Testis (tissue), 3 donors: ENCODE measurements around the gene CBX5. TPM values are rescaled to one million over a fixed set of nuclear protein-coding genes. Genes with fewer than 3 reads are reported as not detected.
"Not testable (repeated sequence)": the region's sequence is repeated elsewhere in the genome, so short reads cannot be mapped to it uniquely, and the experiment has no call there.

Experiments
- DNase-seq: peaks from one replicate; pipeline ENCODE4 v3.0.0-alpha.2; 2019
- H3K27ac ChIP-seq, 2 donors: fragments of 200-600 bp; sonication (generic); one replicate each; pipeline ENCODE4 v1.5.1; 2019
- H3K27me3 ChIP-seq: fragments of 200-600 bp; sonication (generic); one replicate; pipeline ENCODE4 v1.5.1; 2019
- H3K36me3 ChIP-seq: fragments of 200-600 bp; sonication (generic); one replicate; pipeline ENCODE4 v1.5.1; 2017; ENCODE audit warnings: low read depth; ENCODE audit errors: missing control alignments
- H3K4me1 ChIP-seq: fragments of 200-600 bp; sonication (generic); one replicate; pipeline ENCODE4 v1.5.1; 2019
- H3K4me3 ChIP-seq, 2 donors: fragments of 200-600 bp; sonication (generic); one replicate each; pipeline ENCODE4 v1.5.1; 2017 to 2019
- H3K9me3 ChIP-seq: fragments of 200-600 bp; sonication (generic); one replicate; pipeline ENCODE4 v1.5.1; 2017
- CTCF ChIP-seq, 3 experiments: fragments of 450-650 bp in 2 of 3; fragments of 200-600 bp in 1 of 3; sonication (generic) in 1 of 3; IDR thresholded peaks; one replicate each; pipeline ENCODE4 v1.5.1; 2016 to 2019; ENCODE audit warnings: antibody characterized with exemption in 3 of 3, mild to moderate bottlenecking in 2 of 3, moderate library complexity in 1 of 3
- POLR2A ChIP-seq: fragments of 450-650 bp; IDR thresholded peaks from one replicate; pipeline ENCODE4 v1.6.1; 2017; ENCODE audit warnings: antibody characterized with exemption, mild to moderate bottlenecking, moderate library complexity
- WGBS, 2 donors: methylation state at CpG; one replicate each; pipeline ENCODE4 v1.1.5; 2018; 5-methylcytosine and 5-hydroxymethylcytosine counted together
- intact Hi-C: fragments of 100-400 bp; cut with DNase I; formaldehyde crosslinking; loops from one replicate; pipeline ENCODE4 v1.15.1; 2023; ENCODE audit warnings: low total_unique reads
- polyA plus RNA-seq: library from polyadenylated mRNA; stranded (reverse); fragments of 350-450 nt; fragmentation: Illumina TruSeq; extraction: RNeasy Lipid Tissue Mini Kit (QIAGEN cat#74804); gene quantifications from one replicate; pipeline ENCODE4 v1.2.3, GENCODE V29; 2014; ENCODE audit warnings: low read depth, low replicate concordance; ENCODE audit not compliant: insufficient read depth
- total RNA-seq, 2 donors: library from RNA; depleted of rRNA; stranded (reverse); fragments of >200 nt; gene quantifications; one replicate each; pipeline ENCODE4 v1.2.3, GENCODE V29; 2016

CBX5 gene
- total and polyA plus RNA-seq, 3 donors from 2014 or later: 52.7 to 66.4 (median 63.9) TPM

- TF ChIP-seq CTCF (IDR thresholded peaks at IDR 0.05) (no peak), POLR2A (no peak)
- peaks cover 5% of the 10 kb centered on the region for H3K4me1 ChIP-seq
- WGBS, 2 donors: 59 to 81% methylated on average over 2 of the region's 2 CpGs
- intact Hi-C loops: no loop called here
- H3K9me3 ChIP-seq: no peaks in the 10 kb centered on the region
- H3K27me3 ChIP-seq: no peaks in the 10 kb centered on the region
- no peak overlapping the region for H3K4me3 ChIP-seq
- no peak overlapping the region for H3K27ac ChIP-seq
- no peaks in the 10 kb centered on the region for H3K36me3 ChIP-seq
- DNase-seq: no peak
These were observed 49.4 kb downstream of the CBX5 start for GRCh38 chr12:54230555-54230954.

- 73 to 76% methylated on average over 4 of the region's 4 CpGs for WGBS, 2 donors
- intact Hi-C loops: loop anchor here (10.0 kb wide), 1 partner anchor 145 kb away; no protein-coding TSS in a partner anchor
- DNase-seq: no peak
- Histone ChIP-seq H3K4me3 (no peak overlapping the region), H3K9me3 (no peaks in the 10 kb centered on the region), H3K27ac (no peak overlapping the region), H3K27me3 (no peaks in the 10 kb centered on the region), H3K4me1 (peaks cover 5% of the 10 kb centered on the region), H3K36me3 (no peaks in the 10 kb centered on the region)
- TF ChIP-seq CTCF (IDR thresholded peaks at IDR 0.05) (no peak), POLR2A (no peak)
These were observed 50.2 kb downstream of the CBX5 start for GRCh38 chr12:54229624-54230212.

- Histone ChIP-seq H3K36me3 (no peaks in the 10 kb centered on the region), H3K27me3 (no peaks in the 10 kb centered on the region), H3K4me3 (no peak overlapping the region), H3K4me1 (peaks cover 5% of the 10 kb centered on the region), H3K9me3 (no peaks in the 10 kb centered on the region), H3K27ac (no peak overlapping the region)
- TF ChIP-seq POLR2A (no peak), CTCF (IDR thresholded peaks at IDR 0.05) (no peak)
- WGBS, 2 donors: 65 to 73% methylated on average over 1 of the region's 1 CpG
- no peak for DNase-seq
- intact Hi-C loops: loop anchor here (10.0 kb wide), 1 partner anchor 146 kb away; no protein-coding TSS in a partner anchor
These were observed 51.5 kb downstream of the CBX5 start for GRCh38 chr12:54228471-54228870.

GRCh38 chr12:54227927-54228326 is 52.0 kb downstream of the CBX5 start:
- H3K36me3 ChIP-seq, H3K9me3 ChIP-seq, H3K4me3 ChIP-seq, H3K27me3 ChIP-seq, H3K27ac ChIP-seq, H3K4me1 ChIP-seq, DNase-seq: not testable (repeated sequence)
- WGBS, 2 donors: 51 to 61% methylated on average over 6 of the region's 6 CpGs
- intact Hi-C loops: loop anchor here (10.0 kb wide), 1 partner anchor 147 kb away; no protein-coding TSS in a partner anchor

GRCh38 chr12:54227376-54227775 is 52.5 kb downstream of the CBX5 start:
- Histone ChIP-seq H3K4me3 (no peak overlapping the region), H3K9me3 (no peaks in the 10 kb centered on the region), H3K27ac (no peak overlapping the region), H3K4me1 (peaks cover 5% of the 10 kb centered on the region), H3K27me3 (no peaks in the 10 kb centered on the region), H3K36me3 (no peaks in the 10 kb centered on the region)
- WGBS, 2 donors: 72 to 81% methylated on average over 4 of the region's 4 CpGs
- intact Hi-C loops: loop anchor here (10.0 kb wide), 1 partner anchor 147 kb away; no protein-coding TSS in a partner anchor
- TF ChIP-seq POLR2A (no peak), CTCF (IDR thresholded peaks at IDR 0.05) (no peak)
- no peak for DNase-seq
